Endothelial cell of umbilical vein (primary cell): ENCODE results near the gene NKD1. TPM values are rescaled to one million over a fixed set of nuclear protein-coding genes. Genes with fewer than 3 reads are reported as not detected.

ENCODE experiments used
- BruUV-seq: library from RNA; stranded (reverse); fragments of 400-500 nt; replicated peaks from 2 replicates; lab custom pipeline; 2021; lab: Mats Ljungman, UMichigan
- CTCF ChIA-PET: fragments of 300-600, 350-600 bp; sonication (Branson Sonifier 250); formaldehyde crosslinking; loops from one replicate; lab custom pipeline; 2021; ENCODE audit warnings: antibody characterized with exemption, inconsistent platforms; lab: Charles Lee
- POLR2A ChIA-PET: fragments of 300-600, 350-600 bp; sonication (Branson Sonifier 250); formaldehyde crosslinking; loops from one replicate; lab custom pipeline; 2021; ENCODE audit warnings: antibody characterized with exemption, inconsistent platforms; lab: Charles Lee
- DNase-seq: peaks from one replicate; pipeline ENCODE4 v3.0.0-alpha.2; 2011; ENCODE audit warnings: low read depth, low spot score
- FAIRE-seq: peaks from 2 replicates; lab custom pipeline; 2011; peaks lifted over from hg19 to GRCh38; lab: Jason Lieb, UNC
- H2AFZ ChIP-seq: 2 replicates; pipeline ENCODE4 v1.6.0; 2012; ENCODE audit warnings: low read depth, low read length, control low read depth, inconsistent platforms
- H3K27ac ChIP-seq: 2 replicates; pipeline ENCODE4 v1.5.1; 2011; ENCODE audit warnings: low read depth, mild to moderate bottlenecking, control low read depth, low read length, moderate library complexity; ENCODE audit not compliant: insufficient read depth
- H3K27me3 ChIP-seq, 2 experiments: 2 replicates each; pipeline versions ENCODE4 v1.6.0 to v1.6.1; 2011; ENCODE audit warnings: low read length in 2 of 2, mixed read lengths in 1 of 2; ENCODE audit not compliant: control insufficient read depth in 2 of 2, insufficient read depth in 2 of 2
- H3K36me3 ChIP-seq, 2 experiments: 2 replicates in 1 of 2; 3 replicates in 1 of 2; pipeline ENCODE4 v1.5.1; 2011; ENCODE audit warnings: low read length in 2 of 2, mild to moderate bottlenecking in 1 of 2, moderate library complexity in 1 of 2; ENCODE audit not compliant: control insufficient read depth in 2 of 2, insufficient read depth in 2 of 2; ENCODE audit errors: extremely low read depth in 1 of 2
- H3K4me1 ChIP-seq: 3 replicates; pipeline ENCODE4 v1.5.1; 2011; ENCODE audit warnings: mild to moderate bottlenecking, low read length; ENCODE audit not compliant: control insufficient read depth, insufficient read depth; ENCODE audit errors: extremely low read depth
- H3K4me2 ChIP-seq: 2 replicates; pipeline ENCODE4 v1.6.1; 2011; ENCODE audit warnings: low read length, control low read depth, mixed read lengths; ENCODE audit not compliant: insufficient read depth
- H3K4me3 ChIP-seq, 3 experiments: fragments of 200-600 bp in 1 of 3; sonication (generic), shearing (Covaris generic) in 1 of 3; replicated peaks in 1 of 3; 2 replicates each; pipeline ENCODE4 v1.5.1; 2011 to 2016; ENCODE audit warnings: control low read depth in 3 of 3, low read length in 3 of 3, mild to moderate bottlenecking in 2 of 3, inconsistent platforms in 1 of 3, low read depth in 1 of 3, moderate library complexity in 1 of 3; ENCODE audit not compliant: insufficient read depth in 1 of 3
- H3K79me2 ChIP-seq: 2 replicates; pipeline ENCODE4 v1.6.0; 2012; ENCODE audit warnings: low read length, inconsistent platforms; ENCODE audit not compliant: control insufficient read depth, insufficient read depth
- H3K9ac ChIP-seq: replicated peaks from 2 replicates; pipeline ENCODE3; 2011; ENCODE audit warnings: low read length, control low read depth; ENCODE audit not compliant: insufficient read depth; ENCODE audit errors: extremely low read depth
- H3K9me1 ChIP-seq: replicated peaks from 3 replicates; pipeline ENCODE4 v1.6.0; 2011; ENCODE audit warnings: mild to moderate bottlenecking, low read length; ENCODE audit not compliant: control insufficient read depth, insufficient read depth; ENCODE audit errors: extremely low read depth
- H3K9me3 ChIP-seq: replicated peaks from 2 replicates; pipeline ENCODE4 v1.5.1; 2012; ENCODE audit warnings: low read length, inconsistent platforms; ENCODE audit not compliant: control insufficient read depth, insufficient read depth
- H4K20me1 ChIP-seq: replicated peaks from 2 replicates; pipeline ENCODE3; 2011; ENCODE audit warnings: mild to moderate bottlenecking, low read length; ENCODE audit not compliant: control insufficient read depth, insufficient read depth; ENCODE audit errors: extremely low read depth
- CTCF ChIP-seq, 2 donors: IDR thresholded peaks; 1 replicate in 1 of 2; 2 replicates in 1 of 2; pipeline ENCODE4 v1.5.1; 2011; ENCODE audit warnings: low read length in 2 of 2, mild to moderate bottlenecking in 2 of 2, moderate library complexity in 2 of 2, control low read depth in 1 of 2, inconsistent platforms in 1 of 2, low read depth in 1 of 2; ENCODE audit not compliant: insufficient read depth in 1 of 2; ENCODE audit errors: extremely low read depth in 1 of 2
- EZH2 ChIP-seq: IDR thresholded peaks from 2 replicates; pipeline ENCODE4 v1.6.1; 2012; ENCODE audit warnings: borderline replicate concordance, low read depth, mild to moderate bottlenecking, moderate library complexity, low read length, inconsistent platforms; ENCODE audit not compliant: severe bottlenecking
- FOS ChIP-seq: IDR thresholded peaks from 2 replicates; pipeline ENCODE4 v1.6.1; 2011; ENCODE audit warnings: mild to moderate bottlenecking, low read length, moderate library complexity, borderline replicate concordance; ENCODE audit not compliant: insufficient read depth
- GATA2 ChIP-seq: IDR thresholded peaks from 2 replicates; pipeline ENCODE4 v1.7.0; 2011; ENCODE audit warnings: low read depth, mild to moderate bottlenecking, moderate library complexity, mixed read lengths, low read length; ENCODE audit not compliant: insufficient read length, insufficient read depth
- JUN ChIP-seq: IDR thresholded peaks from 2 replicates; pipeline ENCODE4 v1.6.1; 2011; ENCODE audit warnings: borderline replicate concordance, low read depth; ENCODE audit not compliant: insufficient read length, insufficient read depth
- MAX ChIP-seq: IDR thresholded peaks from 2 replicates; pipeline ENCODE4 v1.6.1; 2011; ENCODE audit not compliant: insufficient read depth, insufficient read length
- MYC ChIP-seq: IDR thresholded peaks from one replicate; pipeline ENCODE4 v1.6.1; 2011; ENCODE audit warnings: mild to moderate bottlenecking, low read depth, low read length
- POLR2A ChIP-seq: IDR thresholded peaks from 2 replicates; pipeline ENCODE4 v1.6.1; 2012; ENCODE audit warnings: low read depth, mild to moderate bottlenecking, control low read depth, low read length
- POLR2AphosphoS5 ChIP-seq: IDR thresholded peaks from 2 replicates; pipeline ENCODE4 v1.6.1; 2012; ENCODE audit warnings: low read depth, mild to moderate bottlenecking, control low read depth, low read length, moderate library complexity; ENCODE audit not compliant: insufficient read depth
- dilution Hi-C: fragments of 300-500 bp; cut with MboI; formaldehyde crosslinking; loops from one replicate; pipeline ENCODE4 v1.15.0; 2019; ENCODE audit warnings: low sequenced_read_pairs; ENCODE audit not compliant: extremely low pct_ligation_motif_present
- intact Hi-C: fragments of 100-400 bp; cut with micrococcal nuclease; formaldehyde crosslinking; loops from one replicate; pipeline ENCODE4 v1.10.0; 2022
- polyA plus RNA-seq, 4 experiments: library from polyadenylated mRNA; depleted of rRNA in 3 of 4; stranded (reverse) in 3 of 4; unstranded in 1 of 4; fragments of >200 nt; gene quantifications; 2 replicates each; pipeline versions ENCODE4 v1.2.1 to v1.2.3, GENCODE V29; 2011 to 2012; ENCODE audit warnings: missing spikeins in 1 of 4
- total RNA-seq: library from RNA; stranded (reverse); gene quantifications from 2 replicates; pipeline ENCODE4 v1.2.3, GENCODE V29; 2021

NKD1 gene
- total and polyA plus RNA-seq, 2 donors (not counting 3 experiments of a cell fraction or from before 2014, with no cell fraction given) = not detected

- no peak overlapping the region for H3K9ac ChIP-seq
- no peaks in the 10 kb centered on the region for H3K9me1 ChIP-seq
- no peak overlapping the region for H3K27ac ChIP-seq
- H2AFZ ChIP-seq = no peak overlapping the region
- H3K36me3 ChIP-seq = no peaks in the 10 kb centered on the region
- intact Hi-C loops = no loop called here
- POLR2A ChIA-PET = no interaction called here
- H3K79me2 ChIP-seq = no peaks in the 10 kb centered on the region
- no peak for TF ChIP-seq MAX
- TF ChIP-seq POLR2AphosphoS5 = no peak
- no peak for TF ChIP-seq JUN
- TF ChIP-seq CTCF (IDR thresholded peaks at IDR 0.05; ENCODE audit: extremely low read depth in 1 of 2, insufficient read depth in 1 of 2, low read depth in 1 of 2, low read length in 2 of 2) = no peak
- TF ChIP-seq FOS = no peak
- TF ChIP-seq GATA2 = no peak
- TF ChIP-seq EZH2 = no peak
- TF ChIP-seq POLR2A = no peak
- TF ChIP-seq MYC = no peak
- FAIRE-seq (no peak), DNase-seq (no peak)
- H3K27me3 ChIP-seq = no peaks in the 10 kb centered on the region
- H3K4me1 ChIP-seq = no peaks in the 10 kb centered on the region
- no peak overlapping the region for H3K4me3 ChIP-seq
- no peaks in the 10 kb centered on the region for H3K9me3 ChIP-seq
- CTCF ChIA-PET = no interaction called here
- dilution Hi-C loops = no loop called here
- no peak overlapping the region for H3K4me2 ChIP-seq
- no TSS peak for BruUV-seq
- H4K20me1 ChIP-seq = no peaks in the 10 kb centered on the region
These were observed 23.6 kb downstream of the NKD1 start for GRCh38 chr16:50571786-50572185.
